Measurements from ENCODE around the gene HELZ. TPM values are rescaled to one million over a fixed set of nuclear protein-coding genes. Genes with fewer than 3 reads are reported as not detected.

The HELZ gene
- total and polyA plus RNA-seq, 2 donors (not counting 1 experiment from before 2014, with no cell fraction given), result 10.4 to 97.8 TPM

DNA sequence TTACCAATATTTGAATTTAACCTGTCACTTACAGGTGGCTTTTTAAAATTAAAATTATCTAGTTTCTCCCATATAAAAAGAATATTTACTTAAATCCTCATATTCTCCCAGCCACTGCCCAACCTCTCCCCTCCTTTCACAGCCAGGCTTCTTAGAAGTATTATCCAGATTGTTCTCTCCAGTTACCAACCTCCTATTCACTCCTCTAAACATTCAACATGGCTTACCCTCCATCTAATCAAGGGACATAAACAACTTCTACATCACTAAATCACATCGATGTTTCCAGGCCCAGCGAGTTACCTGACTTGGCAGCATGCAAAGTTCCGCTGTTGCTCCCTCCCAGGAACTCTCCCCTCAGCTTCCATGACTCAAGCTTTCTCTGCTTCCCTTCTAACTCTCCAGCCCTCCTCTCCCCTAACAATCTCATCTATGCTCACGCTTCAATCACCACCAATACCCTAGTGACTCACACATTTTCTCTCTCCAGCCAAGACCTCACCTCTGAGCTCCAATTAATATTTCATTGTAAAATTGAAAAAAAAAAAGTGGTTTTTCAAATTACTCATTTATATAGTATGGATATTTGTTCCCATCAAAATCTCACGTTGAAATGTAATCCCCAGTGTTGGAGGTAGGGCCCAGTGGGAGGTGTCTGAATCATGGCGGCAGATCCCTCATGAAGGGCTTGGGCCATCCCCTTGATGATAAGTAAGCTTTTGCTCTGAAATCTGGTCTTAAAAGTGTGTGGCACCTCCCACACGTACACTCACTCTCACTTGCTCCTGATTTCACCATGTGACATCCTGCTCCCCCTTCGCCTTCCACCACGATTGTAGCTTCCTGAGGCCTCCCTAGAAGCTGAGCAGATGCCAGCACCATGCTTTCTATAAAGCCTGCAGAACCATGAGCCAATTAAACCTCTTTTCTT, 88.5 kb downstream of the HELZ start:
- Histone ChIP-seq H3K9me3 (ENCODE audit: control extremely low read depth in 1 of 3, control insufficient read depth in 2 of 3, insufficient read depth in 1 of 3, low read length in 2 of 3) (no peaks in the 10 kb centered on the region), H3K79me2 (ENCODE audit: control insufficient read depth, insufficient read depth, low read length) (no peaks in the 10 kb centered on the region), H3K27me3 (replicated peaks in 1 of 4; ENCODE audit: control extremely low read depth in 1 of 4, control insufficient read depth in 3 of 4, insufficient read depth in 4 of 4, low read length in 3 of 4) (no peaks in the 10 kb centered on the region), H4K20me1 (ENCODE audit: control insufficient read depth, insufficient read depth, low read length, poor library complexity, severe bottlenecking) (no peaks in the 10 kb centered on the region), H3K9ac (ENCODE audit: low read length) (no peak overlapping the region), H3K4me1 (ENCODE audit: control insufficient read depth in 2 of 2, insufficient read depth in 2 of 2, low read length in 2 of 2) (no peaks in the 10 kb centered on the region), H3K4me2 (replicated peaks; ENCODE audit: low read depth, low read length, poor library complexity, severe bottlenecking) (no peak overlapping the region), H3K4me3 (ENCODE audit: control extremely low read depth in 1 of 5, extremely low read depth in 1 of 5, insufficient read depth in 1 of 5, low read depth in 2 of 5, low read length in 4 of 5) (no peak overlapping the region), H2AFZ (ENCODE audit: insufficient read depth, low read depth, low read length, poor library complexity, severe bottlenecking) (no peak overlapping the region), H3K27ac (ENCODE audit: low read length in 2 of 2) (no peak overlapping the region), H3K36me3 (replicated peaks in 1 of 2; ENCODE audit: control extremely low read depth in 1 of 2, control insufficient read depth in 1 of 2, extremely low read depth in 1 of 2, insufficient read depth in 2 of 2, low read length in 1 of 2) (peaks cover 10 to 21% of the 10 kb centered on the region in 2 experiments)
- Mint-ChIP-seq H3K4me1 (no peaks in the 10 kb centered on the region), H3K27me3 (no peaks in the 10 kb centered on the region), H3K9me3 (ENCODE audit: insufficient read depth) (no peaks in the 10 kb centered on the region), H3K4me3 (no peak overlapping the region), H3K27ac (no peak overlapping the region)
- WGBS (ENCODE audit: insufficient coverage), result 92% methylated on average over 7 of the region's 9 CpGs
- no peak for DNase-seq
- CTCF ChIA-PET, result no interaction called here
- intact Hi-C loops (cut with micrococcal nuclease), result no loop called here
- TF ChIP-seq, protein P1, sequence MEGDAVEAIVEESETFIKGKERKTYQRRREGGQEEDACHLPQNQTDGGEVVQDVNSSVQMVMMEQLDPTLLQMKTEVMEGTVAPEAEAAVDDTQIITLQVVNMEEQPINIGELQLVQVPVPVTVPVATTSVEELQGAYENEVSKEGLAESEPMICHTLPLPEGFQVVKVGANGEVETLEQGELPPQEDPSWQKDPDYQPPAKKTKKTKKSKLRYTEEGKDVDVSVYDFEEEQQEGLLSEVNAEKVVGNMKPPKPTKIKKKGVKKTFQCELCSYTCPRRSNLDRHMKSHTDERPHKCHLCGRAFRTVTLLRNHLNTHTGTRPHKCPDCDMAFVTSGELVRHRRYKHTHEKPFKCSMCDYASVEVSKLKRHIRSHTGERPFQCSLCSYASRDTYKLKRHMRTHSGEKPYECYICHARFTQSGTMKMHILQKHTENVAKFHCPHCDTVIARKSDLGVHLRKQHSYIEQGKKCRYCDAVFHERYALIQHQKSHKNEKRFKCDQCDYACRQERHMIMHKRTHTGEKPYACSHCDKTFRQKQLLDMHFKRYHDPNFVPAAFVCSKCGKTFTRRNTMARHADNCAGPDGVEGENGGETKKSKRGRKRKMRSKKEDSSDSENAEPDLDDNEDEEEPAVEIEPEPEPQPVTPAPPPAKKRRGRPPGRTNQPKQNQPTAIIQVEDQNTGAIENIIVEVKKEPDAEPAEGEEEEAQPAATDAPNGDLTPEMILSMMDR (IDR thresholded peaks at IDR 0.05), result no peak
- no peak for TF ChIP-seq EZH2 (IDR thresholded peaks at IDR 0.05; ENCODE audit: borderline replicate concordance, insufficient read depth, low read depth, low read length, poor library complexity, severe bottlenecking)
- no peak for ATAC-seq (ENCODE audit: low read depth)
- POLR2A ChIA-PET, result no interaction called here

DNA sequence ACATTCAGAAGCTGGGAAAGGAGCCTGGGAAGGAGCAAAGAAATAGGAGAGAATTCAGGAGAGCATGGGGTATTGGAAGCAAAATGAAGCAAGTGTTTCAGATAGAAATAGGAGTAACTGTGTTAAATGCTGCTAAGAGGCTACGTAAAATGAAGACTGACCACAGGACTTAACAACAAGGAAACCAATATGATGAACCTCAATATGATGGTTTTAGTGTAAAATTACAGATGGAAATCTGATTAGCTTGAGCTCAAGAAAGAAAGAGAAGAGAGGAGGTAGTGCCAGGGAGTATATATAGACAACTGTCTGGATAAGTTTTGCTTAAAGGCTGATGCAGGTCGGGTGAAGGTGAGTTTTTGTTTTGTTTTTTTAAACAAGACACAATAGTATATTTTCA, 92.2 kb downstream of the HELZ start:
- TF ChIP-seq, protein P1 (IDR thresholded peaks at IDR 0.05), result no peak
- TF ChIP-seq EZH2 (IDR thresholded peaks at IDR 0.05; ENCODE audit: borderline replicate concordance, insufficient read depth, low read depth, low read length, poor library complexity, severe bottlenecking), result no peak
- 100% methylated on average over 1 of the region's 2 CpGs for WGBS (ENCODE audit: insufficient coverage)
- Histone ChIP-seq H3K79me2 (ENCODE audit: control insufficient read depth, insufficient read depth, low read length) (no peaks in the 10 kb centered on the region), H3K27me3 (replicated peaks in 1 of 4; ENCODE audit: control extremely low read depth in 1 of 4, control insufficient read depth in 3 of 4, insufficient read depth in 4 of 4, low read length in 3 of 4) (no peaks in the 10 kb centered on the region), H3K9ac (ENCODE audit: low read length) (no peak overlapping the region), H3K4me3 (ENCODE audit: control extremely low read depth in 1 of 5, extremely low read depth in 1 of 5, insufficient read depth in 1 of 5, low read depth in 2 of 5, low read length in 4 of 5) (no peak overlapping the region), H2AFZ (ENCODE audit: insufficient read depth, low read depth, low read length, poor library complexity, severe bottlenecking) (no peak overlapping the region), H3K36me3 (replicated peaks in 1 of 2; ENCODE audit: control extremely low read depth in 1 of 2, control insufficient read depth in 1 of 2, extremely low read depth in 1 of 2, insufficient read depth in 2 of 2, low read length in 1 of 2) (peaks cover 16 to 38% of the 10 kb centered on the region in 2 experiments), H3K4me1 (ENCODE audit: control insufficient read depth in 2 of 2, insufficient read depth in 2 of 2, low read length in 2 of 2) (no peaks in the 10 kb centered on the region), H3K9me3 (ENCODE audit: control extremely low read depth in 1 of 3, control insufficient read depth in 2 of 3, insufficient read depth in 1 of 3, low read length in 2 of 3) (no peaks in the 10 kb centered on the region), H4K20me1 (ENCODE audit: control insufficient read depth, insufficient read depth, low read length, poor library complexity, severe bottlenecking) (no peaks in the 10 kb centered on the region), H3K4me2 (replicated peaks; ENCODE audit: low read depth, low read length, poor library complexity, severe bottlenecking) (no peak overlapping the region), H3K27ac (ENCODE audit: low read length in 2 of 2) (no peak overlapping the region)
- no peak for DNase-seq
- intact Hi-C loops (cut with micrococcal nuclease), result no loop called here
- POLR2A ChIA-PET, result no interaction called here
- Mint-ChIP-seq H3K27ac (no peak overlapping the region), H3K9me3 (ENCODE audit: insufficient read depth) (no peaks in the 10 kb centered on the region), H3K4me1 (no peaks in the 10 kb centered on the region), H3K27me3 (no peaks in the 10 kb centered on the region), H3K4me3 (no peak overlapping the region)
- ATAC-seq (ENCODE audit: low read depth), result no peak
- CTCF ChIA-PET, result interaction anchor here (0.6 to 1.1 kb wide), 2 partner anchors 405 to 582 kb away, joined by 3 read pairs; no protein-coding TSS in a partner anchor

Data from B cell (primary cell).